ENCODE results near the gene CLASP1.
"Not testable (repeated sequence)": the region's sequence is repeated elsewhere in the genome, so short reads cannot be mapped to it uniquely, and the experiment has no call there.

Gene CLASP1

GRCh38 chr2:121459291-121459690 is 190.0 kb downstream of the CLASP1 start:
- no peak for DNase-seq

- DNase-seq: no peak
Measured at GRCh38 chr2:121456325-121456724, 192.9 kb downstream of the CLASP1 start.

DNA sequence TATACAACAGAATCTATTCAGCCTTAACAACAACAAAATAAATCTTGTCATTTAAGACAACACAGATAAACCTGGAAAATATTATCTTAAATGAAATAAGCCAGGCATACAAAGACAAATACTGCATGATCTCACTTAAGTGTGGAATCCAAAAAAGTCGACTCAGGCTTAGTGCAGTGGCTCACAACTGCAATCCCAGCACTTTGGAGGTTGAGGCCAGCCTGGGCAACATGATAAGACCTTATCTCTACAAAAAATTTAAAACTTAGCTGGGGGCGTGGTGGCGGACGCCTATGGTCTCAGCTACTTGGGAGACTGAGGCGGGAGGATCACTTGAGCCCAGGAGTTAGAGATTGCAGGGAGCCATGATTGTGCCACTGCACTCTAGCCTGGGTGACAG is 193.8 kb downstream of the CLASP1 start:
- no peak for DNase-seq

GRCh38 chr2:121454549-121455090 is 194.6 kb downstream of the CLASP1 start:
- no peak for DNase-seq

DNA sequence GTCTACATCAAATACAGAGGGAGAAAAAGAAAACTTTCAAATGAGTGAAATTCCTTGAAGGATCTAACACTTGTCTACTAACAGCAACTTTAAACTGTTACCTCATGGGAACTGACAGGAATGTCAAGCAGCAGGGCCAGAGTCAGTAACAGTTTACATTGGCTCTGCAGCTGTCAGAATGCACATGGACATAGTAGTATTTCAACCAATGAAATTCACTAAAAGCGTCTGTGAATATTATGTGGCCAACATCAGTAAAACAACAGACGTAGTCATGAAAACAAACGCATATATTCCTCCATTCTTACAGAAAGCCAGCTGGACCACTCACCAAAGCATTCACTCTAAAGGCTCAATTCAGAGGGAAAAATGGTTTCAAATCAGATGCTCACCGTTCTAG is 197.9 kb downstream of the CLASP1 start:
- DNase-seq: no peak

DNA sequence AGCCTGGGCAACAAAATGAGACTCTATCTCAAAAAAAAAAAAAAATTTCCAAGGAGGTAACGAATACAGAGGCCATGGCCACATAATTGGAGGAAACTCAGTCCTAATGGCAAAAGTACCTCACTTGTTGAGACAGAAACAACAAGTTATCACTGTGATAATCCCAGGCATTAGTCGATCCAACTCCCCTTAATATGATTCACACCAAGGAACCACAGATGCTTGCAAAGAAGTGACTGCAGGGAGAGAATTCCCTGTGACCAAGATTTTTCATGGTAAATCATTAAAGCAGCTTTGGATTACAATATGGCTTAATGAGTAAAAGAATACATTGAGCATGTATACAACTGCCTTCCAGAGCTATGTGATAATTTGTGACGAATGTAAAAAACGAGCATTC is 199.0 kb downstream of the CLASP1 start:
- DNase-seq: no peak

DNA sequence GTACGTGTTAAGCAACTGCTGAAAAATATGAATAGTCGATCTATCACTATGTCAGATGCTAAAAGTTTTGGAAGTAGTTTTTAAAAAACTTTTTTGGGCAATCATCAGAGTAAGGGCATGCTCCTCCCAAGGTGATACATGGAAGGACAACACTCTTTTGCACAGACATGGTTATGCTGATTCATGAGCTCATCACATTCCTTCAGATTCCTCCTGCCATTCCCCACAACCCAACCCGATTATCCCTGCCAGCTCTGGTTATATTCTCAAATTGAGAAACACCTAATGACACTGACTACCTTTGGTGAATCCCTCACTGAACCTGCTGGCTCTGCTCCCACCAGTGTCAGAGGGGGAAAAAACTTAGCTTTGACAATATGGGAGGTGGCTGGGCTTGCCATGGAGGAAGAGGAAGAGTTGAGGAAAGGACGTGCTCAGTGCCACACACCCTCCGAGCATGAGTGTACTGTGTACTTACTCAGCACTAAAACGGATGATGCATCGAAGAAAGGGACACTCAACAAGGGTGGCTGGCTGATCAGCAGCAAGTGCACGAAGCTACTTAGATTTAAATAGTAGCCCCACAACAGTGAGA is 202.5 kb downstream of the CLASP1 start:
- DNase-seq: no peak

- DNase-seq: no peak
Measured at GRCh38 chr2:121442889-121443288, 206.4 kb downstream of the CLASP1 start.

- DNase-seq: not testable (repeated sequence)
Measured at GRCh38 chr2:121438290-121438689, 211.0 kb downstream of the CLASP1 start.

DNA sequence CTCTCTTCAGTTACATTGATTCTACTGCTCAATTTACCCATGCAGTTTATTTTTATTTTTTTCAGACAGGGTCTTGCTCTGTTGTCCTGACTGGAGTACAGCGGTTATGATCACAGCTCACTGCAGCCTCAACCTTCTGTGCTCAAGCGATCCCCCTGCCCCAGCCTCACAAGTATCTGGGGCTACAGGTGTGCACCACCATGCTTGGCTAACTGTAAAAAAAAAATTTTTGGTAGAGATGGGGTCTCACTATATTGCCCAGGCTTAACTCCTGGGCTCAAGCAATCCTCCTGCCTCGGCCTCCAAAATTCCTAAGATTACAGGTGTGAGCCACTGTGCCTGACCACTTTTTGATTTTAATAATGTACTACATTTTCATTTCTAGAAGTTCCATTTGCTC is 212.3 kb downstream of the CLASP1 start:
- no peak for DNase-seq

- DNase-seq: no peak
Measured at GRCh38 chr2:121435790-121436189, 213.5 kb downstream of the CLASP1 start.

- no peak for DNase-seq
Measured at GRCh38 chr2:121431214-121431613, 218.0 kb downstream of the CLASP1 start.

- no peak for DNase-seq
Measured at GRCh38 chr2:121429927-121430520, 219.2 kb downstream of the CLASP1 start.

DNA sequence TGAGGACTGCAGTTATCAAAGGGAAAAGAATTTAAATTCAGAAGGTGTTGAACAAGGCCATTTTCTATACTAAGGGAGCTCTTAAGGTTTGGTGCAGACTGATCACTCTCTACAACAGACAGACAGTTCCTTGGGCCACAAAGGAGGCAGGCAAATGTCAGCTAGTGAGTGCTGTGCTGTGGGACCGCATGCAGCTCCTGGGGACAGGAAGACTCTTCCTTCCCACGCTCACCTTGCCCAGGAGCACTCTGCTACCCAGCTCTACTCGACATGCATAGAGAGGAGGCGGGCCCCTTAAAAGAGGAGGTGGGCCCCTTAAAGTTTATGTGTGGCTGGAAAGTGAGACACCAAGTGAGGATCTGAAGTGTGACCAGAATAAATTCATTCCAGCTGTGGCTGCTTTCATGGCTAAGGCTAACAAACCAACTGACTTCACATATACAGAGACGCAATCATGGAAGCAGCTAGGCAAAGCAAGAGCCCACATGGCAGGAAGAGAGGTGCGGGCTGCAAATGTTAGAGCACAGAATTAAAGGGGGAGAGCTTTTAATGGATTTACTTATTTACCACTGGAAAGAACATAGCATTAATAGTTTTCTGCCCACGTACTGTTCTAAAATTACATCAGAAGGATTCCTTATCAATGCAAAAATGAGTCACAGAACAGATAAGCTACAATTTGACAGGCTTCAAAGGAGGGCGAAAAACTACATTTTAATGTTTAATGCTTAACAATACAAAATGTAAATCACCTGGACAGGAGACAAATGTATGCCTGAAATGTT is 220.0 kb downstream of the CLASP1 start:
- no peak for DNase-seq

DNA sequence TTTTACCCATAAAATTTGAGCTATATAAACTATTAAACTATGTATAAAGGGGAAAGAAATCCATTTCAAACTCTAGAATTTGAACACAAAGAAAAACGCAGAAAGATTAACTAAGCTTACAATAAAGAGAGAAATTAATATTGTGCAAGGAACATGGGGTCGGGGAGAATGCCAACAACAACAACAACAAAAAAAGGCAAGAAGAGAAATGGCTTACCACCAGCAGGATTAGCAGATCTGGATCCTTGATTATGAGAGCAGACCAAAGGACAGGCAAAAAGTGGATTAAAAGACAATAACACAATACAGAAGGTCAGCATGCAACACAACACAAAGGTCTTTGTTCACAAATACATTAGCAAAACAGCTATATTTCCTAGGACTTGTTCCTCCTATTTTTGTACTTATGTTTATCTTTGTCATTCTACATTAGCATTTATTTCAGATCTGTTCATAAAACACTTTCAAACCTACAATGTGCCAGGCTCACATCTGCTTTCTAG is 222.0 kb downstream of the CLASP1 start:
- no peak for DNase-seq

DNA sequence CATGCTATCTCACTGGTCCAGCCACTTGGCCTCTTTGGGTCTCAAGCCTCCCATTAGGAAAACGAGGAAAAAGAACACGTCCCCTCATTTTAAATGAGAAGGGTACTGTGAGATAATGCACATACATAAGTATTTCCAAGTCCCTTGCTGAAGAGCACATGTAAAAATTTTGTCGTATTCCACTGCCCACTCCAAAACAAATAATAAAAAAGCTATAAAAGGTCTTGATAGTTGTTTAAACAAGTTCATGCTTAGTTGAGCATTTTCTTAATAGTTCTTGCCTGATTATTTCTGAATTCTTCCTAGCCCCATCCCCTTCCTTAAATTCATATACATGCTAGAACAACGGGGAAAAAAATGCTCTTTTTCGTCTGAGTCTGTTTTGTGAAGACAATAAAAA is 228.8 kb downstream of the CLASP1 start:
- DNase-seq: no peak

DNA sequence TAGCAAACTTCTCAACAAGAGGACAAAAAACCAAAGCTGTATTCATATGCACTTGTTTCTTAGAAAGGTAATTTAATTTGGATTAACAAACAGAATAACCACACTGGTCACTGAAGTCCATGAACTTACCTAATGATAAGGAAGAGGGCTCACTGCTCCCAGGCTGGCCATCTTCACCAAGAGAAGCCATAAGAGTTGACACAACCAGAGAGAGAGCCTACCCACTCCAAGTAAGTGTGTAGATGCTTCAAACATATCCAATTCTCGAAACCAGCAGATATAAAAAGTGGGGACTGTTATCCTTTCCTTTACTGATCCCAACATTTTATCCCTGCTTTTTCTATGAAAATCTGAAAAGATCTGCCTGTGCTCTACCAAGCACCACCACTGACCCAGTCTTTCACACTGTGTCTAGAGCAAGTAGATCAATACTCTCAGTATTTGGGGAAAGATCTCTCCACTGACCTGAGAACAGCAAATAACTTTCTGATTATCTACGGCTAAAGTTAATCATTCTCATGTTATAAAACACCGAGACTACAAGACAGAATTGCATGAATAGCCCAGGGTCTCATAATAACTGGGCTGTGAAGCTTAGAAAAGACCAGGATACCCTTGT is 230.1 kb downstream of the CLASP1 start:
- no peak for DNase-seq

DNA sequence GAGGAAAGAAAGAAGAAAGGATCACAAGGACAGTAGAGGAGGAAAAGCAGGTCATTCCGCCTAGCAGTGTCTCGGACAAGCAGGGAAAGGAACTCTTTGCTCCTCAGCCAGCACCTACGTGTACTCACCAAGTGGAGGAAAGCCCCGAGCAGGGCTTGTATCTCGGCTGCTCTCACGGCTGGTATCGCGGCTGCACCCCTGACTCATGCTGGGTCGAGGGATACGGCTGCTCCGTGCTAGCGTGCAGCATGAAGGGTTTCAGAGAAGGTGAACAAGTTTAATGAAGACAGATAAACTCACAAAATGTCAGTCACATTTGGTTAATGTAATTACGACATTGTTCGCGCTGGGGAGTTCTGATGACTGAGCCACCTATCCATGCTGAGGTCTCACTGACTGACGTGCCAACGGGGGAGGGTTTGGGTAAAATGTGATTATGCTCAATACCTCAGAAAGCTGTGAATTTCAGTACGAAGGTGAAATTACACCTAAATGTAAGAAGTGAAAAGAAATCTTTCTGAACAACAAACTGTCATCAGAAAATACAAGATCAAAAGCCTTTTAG is 230.7 kb downstream of the CLASP1 start:
- DNase-seq: no peak

DNA sequence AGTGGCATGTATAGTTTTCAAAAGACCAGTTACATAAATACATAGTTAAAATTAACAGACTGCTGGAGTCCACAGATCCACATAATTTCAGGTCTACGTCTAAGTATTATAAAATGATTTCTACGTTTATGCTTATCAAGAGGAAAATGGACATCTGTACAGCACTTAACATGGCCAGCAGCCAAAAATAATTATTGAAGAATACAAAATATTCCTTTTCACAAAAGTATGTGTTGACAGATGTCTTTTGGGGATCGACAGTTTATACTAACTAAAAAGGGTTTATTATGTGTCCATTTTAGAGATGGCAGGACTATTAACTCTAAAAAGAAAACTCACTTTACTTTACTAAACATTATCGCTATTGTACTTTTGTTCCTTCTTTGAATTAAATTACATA is 231.4 kb downstream of the CLASP1 start:
- DNase-seq: no peak

- no peak for DNase-seq
Measured at GRCh38 chr2:121415727-121416126, 233.5 kb downstream of the CLASP1 start.

GRCh38 chr2:121412349-121412748 is 236.9 kb downstream of the CLASP1 start:
- DNase-seq: no peak

GRCh38 chr2:121409966-121410365 is 239.3 kb downstream of the CLASP1 start:
- no peak for DNase-seq

GRCh38 chr2:121409388-121409787 is 239.9 kb downstream of the CLASP1 start:
- no peak for DNase-seq
